SK-N-SH (cell line): ENCODE data around the gene MITD1.

Experiments
- JUND ChIP-seq: IDR thresholded peaks from 2 replicates; pipeline ENCODE4 v1.4.0; 2012
- POLR2AphosphoS5 ChIP-seq: IDR thresholded peaks from 2 replicates; pipeline ENCODE4 v1.6.1; 2012; ENCODE audit warnings: low read depth, low read length

DNA sequence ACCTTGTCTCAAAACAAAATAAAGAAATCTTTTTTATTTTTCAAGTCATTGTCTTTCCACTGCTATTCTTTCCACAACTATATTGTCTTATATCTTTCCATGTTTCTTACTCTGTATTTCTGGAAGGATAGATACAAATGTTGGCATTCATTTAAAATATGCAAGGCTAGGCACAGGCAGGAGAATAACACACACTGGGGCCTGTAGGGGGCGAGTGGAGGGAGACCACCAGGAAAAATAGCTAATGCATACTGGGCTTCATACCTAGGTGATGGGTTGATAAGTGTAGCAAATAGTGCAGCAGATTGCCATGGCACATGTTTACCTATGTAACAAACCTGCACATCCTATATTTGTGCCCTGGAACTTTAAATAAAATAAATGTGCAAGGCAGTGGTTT is 9.7 kb upstream of the MITD1 start:
- TF ChIP-seq POLR2AphosphoS5, result no peak
- no peak for TF ChIP-seq JUND
